Posterior vena cava (tissue), 2 donors: ENCODE results near the gene NANOG. TPM values are rescaled to one million over a fixed set of nuclear protein-coding genes. Genes with fewer than 3 reads are reported as not detected.
"Not testable (repeated sequence)": the region's sequence is repeated elsewhere in the genome, so short reads cannot be mapped to it uniquely, and the experiment has no call there.

Source experiments
- DNase-seq: peaks from one replicate; pipeline ENCODE4 v3.0.0-alpha.2; 2020; ENCODE audit warnings: low spot score
- intact Hi-C, 2 donors: fragments of 100-400 bp; cut with DNase I; formaldehyde crosslinking; loops; one replicate each; pipeline versions ENCODE4 v1.14.1 to v1.14.2; 2022 to 2023
- long read RNA-seq, 2 donors: library from polyadenylated mRNA; unstranded; transcript quantifications; one replicate each; pipeline ENCODE4 v2.0.0, GENCODE V29; 2020 to 2021
- total RNA-seq, 2 donors: library from RNA; stranded (reverse); fragmentation: NEBNext Ultra II Directional; extraction: Animal tissue kit (Norgen Biotek cat#: 25700); gene quantifications; one replicate each; pipeline ENCODE4 v1.2.1, GENCODE V29; 2021
- donor health status: DM: yes; HTN: yes; CAD: no.
- donor health status: DM: yes; HTN: yes; CAD: no.

Gene NANOG
- under 1 TPM; 0.56 to 0.76 TPM for total RNA-seq
- long read RNA-seq, donor 1: 0 reads
- long read RNA-seq, donor 2: 0 reads

GRCh38 chr12:7788884-7789528, at the start of gene NANOG:
NANOG (plus strand) TSS chr12:7789402; CDS start chr12:7789615, 213 bp downstream.
- intact Hi-C loops: not testable (repeated sequence)

DNA sequence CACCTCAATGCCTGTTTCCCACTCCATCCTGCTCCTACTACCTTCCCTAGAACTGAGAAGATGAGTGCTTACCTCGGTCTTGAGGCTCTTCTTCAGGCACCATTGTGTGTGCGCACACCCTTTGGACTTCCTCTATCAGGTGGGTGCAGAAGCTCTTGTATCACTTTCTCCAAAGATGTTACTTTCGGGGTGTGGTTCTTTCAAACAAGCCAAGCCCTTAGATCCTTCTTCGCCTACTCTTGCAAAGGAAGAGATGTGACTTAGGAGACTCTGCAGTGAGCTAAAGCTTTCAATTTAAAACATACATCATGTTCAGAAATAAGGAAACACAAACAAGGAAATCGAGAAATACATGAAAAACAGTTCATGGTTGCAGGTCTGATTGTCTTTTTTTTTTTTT, 42.0 kb upstream of the NANOG start, which contains the start of gene CLEC4C:
TSS of gene CLEC4C (minus strand) at position 130 of the 400 bp plus-strand sequence. CDS start at position 103, 27 bp downstream.
- no peak for DNase-seq
- intact Hi-C loops: no loop called here

More at GRCh38 chr12:7788884-7789528, at the start of gene NANOG:
- not testable (repeated sequence) for DNase-seq

GRCh38 chr12:7748852-7749251, 40.4 kb upstream of the NANOG start:
- intact Hi-C loops: no loop called here
- no peak for DNase-seq

DNA sequence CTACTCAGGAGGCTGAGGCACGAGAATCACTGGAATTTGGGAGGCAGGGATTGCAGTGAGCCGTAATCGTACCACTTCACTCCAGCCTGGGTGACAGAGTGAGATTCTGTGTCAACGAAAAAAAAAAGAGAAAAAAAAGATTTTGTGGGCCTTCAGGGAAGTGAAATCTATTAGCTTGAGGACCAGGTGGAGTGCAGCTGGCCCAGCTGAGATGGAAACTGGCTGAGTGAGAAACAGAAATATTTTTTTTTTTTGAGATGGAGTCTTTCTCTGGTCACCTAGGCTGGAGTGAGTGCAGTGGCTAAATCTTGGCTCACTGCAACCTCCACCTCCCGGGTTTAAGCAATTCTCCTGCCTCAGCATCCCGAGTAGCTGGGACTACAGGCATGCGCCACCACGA, 39.8 kb upstream of the NANOG start:
- no peak for DNase-seq
- intact Hi-C loops: no loop called here

- intact Hi-C loops: no loop called here
- DNase-seq: no peak
Observed at GRCh38 chr12:7750350-7750749, 38.9 kb upstream of the NANOG start.

GRCh38 chr12:7751394-7751793, 37.8 kb upstream of the NANOG start:
- no peak for DNase-seq
- intact Hi-C loops: no loop called here

- DNase-seq, intact Hi-C loops: not testable (repeated sequence)
Observed at GRCh38 chr12:7751941-7752922, 37.0 kb upstream of the NANOG start.

GRCh38 chr12:7755668-7756067, 33.5 kb upstream of the NANOG start:
- DNase-seq, intact Hi-C loops: not testable (repeated sequence)

GRCh38 chr12:7756993-7757392, 32.2 kb upstream of the NANOG start:
- DNase-seq: no peak
- intact Hi-C loops: no loop called here

- intact Hi-C loops: no loop called here
- DNase-seq: no peak
Observed at GRCh38 chr12:7758766-7759140, 30.4 kb upstream of the NANOG start.

DNA sequence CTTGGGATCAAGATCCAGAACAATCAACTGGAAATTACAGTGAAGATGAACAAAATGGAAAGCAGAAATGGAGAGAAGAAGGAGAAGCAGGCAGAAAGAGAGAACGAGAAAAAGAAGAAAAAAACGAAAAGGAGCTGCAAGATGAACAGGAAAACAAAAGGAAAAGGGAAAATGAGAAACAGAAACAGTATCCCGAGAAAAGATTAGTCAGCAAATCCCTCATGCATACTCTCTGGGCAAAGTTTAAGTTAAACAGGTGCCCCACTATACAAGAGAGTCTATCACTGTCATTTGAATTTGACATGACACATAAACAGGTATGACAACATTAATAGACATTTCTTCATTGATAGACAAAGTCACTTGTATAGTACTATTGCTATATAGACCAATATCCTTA, 19.2 kb upstream of the NANOG start:
- intact Hi-C loops: no loop called here
- no peak for DNase-seq

GRCh38 chr12:7781274-7781673, 7.9 kb upstream of the NANOG start:
- no peak for DNase-seq
- intact Hi-C loops: no loop called here

GRCh38 chr12:7782055-7782454, 7.1 kb upstream of the NANOG start:
- intact Hi-C loops: no loop called here
- DNase-seq: no peak

DNA sequence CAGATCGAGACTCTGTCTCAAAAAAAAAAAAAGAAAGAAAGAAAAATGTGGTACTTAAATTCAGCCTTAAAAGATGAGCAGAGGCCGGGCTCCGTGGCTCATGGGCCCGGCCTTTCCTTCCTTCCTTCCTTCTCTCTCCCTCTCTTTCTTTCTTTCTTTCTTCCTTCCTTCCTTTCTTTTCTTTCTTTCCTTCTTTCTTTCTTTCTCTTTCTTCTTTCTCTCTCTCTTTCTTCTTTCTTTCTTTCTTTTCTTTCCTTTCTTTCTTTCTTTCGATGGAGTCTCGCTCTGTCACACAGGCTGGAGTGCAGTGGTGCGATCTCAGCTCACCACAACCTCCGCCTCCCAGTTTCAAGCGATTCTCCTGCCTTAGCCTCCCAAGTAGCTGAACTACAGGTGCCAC, 5.8 kb upstream of the NANOG start:
- intact Hi-C loops, DNase-seq: not testable (repeated sequence)

DNA sequence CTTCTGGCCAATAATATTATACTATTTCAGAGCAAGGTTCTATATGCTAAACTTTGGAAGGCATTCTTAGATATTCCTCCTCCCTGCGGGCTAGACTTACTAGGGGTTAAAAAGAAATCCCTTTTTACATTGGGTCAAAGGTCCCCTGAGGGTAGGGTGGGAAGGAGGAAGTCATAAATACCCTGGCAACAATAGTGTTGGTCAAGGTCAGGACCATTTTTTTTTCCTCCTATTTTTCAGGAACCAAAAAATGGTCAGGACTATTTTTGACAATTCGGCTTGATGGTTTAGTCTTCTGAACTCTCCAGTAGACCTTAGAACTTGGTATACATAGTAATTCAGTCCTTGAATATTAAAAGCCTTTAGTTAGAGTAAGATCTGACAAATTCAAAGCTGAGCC, 4.5 kb upstream of the NANOG start:
- no peak for DNase-seq
- intact Hi-C loops: no loop called here

DNA sequence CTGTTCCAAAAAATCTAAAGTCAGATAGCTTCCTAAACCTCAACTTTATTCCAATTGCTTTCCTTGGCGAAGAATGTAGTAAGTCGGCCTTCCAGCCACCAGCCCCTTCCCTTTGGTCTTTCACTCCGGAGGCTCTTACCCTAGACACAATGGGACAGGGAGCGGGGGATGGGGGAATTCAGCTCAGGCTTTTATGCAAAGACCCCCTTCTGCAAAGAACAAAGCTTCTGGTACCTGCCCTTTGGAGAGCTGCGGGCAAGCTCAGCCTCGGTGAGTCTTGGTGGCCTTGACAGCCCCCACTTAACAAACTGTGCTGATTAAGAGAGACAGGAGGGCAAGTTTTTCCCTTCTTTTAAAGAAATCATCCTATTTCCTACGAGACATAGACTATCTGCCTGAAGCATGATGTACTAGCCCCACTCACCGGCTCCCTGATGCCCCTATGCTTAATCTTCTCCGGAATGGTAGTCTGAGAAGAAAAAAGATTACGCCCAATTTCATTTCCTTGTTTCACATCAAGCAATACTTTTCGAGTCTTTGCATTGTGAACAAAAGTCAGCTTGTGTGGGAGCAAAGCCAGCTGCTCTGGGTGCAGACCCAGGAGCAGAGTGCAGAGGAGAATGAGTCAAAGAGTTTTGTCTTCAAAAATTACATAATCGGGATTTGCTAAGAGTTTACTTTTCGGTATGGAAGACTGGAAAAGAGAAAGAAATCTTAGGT, 1.5 kb upstream of the NANOG start:
- intact Hi-C loops: no loop called here
- DNase-seq: no peak

DNA sequence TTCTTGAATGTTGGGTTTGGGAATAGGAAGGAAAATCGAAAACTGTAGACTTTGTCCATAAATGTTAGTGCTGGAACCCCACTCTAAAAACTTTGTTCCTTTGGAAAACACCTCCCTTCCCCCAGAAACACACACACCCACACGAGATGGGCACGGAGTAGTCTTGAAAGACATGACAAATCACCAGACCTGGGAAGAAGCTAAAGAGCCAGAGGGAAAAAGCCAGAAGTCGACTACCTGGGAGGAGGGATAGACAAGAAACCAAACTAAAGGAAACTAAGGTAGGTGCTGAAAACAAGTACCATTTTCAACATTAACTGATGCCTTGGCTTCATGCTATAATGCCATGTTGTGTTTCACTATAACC, 925 bp upstream of the NANOG start:
- intact Hi-C loops: no loop called here
- no peak for DNase-seq

DNA sequence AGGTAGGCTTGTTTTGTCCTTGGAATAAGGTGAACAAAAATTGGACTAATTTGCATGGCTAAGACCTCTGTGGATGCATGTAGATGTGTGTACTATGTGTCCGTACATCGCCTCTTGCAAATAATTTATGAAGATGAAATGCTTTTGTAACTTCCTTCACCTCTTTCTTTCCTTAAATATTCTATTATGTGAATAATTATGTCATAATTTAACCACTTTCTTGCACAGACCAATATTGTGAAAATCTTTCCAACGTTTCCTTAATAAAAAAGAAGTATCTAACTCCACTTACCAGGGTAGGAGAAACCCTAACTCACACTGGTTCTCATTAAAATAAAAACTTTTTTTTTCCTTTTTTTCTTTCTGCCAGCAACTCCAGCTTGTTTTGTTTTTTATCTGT, 4.0 kb downstream of the NANOG start:
- DNase-seq: no peak
- intact Hi-C loops: no loop called here

DNA sequence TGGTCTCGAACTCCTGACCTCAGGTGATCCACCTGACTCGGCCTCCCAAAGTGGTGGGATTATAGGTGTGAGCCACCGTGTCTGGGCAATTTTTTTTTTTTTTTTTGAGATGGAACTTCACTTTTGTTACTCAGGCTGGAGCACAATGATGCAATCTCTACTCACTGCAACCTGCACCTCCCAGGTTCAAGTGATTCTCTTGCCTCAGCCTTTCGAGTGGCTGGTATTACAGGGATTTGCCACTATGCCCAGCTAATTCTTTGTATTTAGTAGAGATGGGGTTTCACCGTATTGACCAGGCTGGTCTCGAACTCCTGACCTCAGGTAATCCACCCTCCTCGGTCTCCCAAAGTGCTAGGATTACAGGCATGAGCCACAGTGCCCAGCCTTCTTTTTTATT, 8.1 kb downstream of the NANOG start:
- intact Hi-C loops, DNase-seq: not testable (repeated sequence)
